IMR-90 (cell line): Measurements from ENCODE around the gene PPARGC1A. TPM values are rescaled to one million over a fixed set of nuclear protein-coding genes. Genes with fewer than 3 reads are reported as not detected.

Experiments used
- ATAC-seq: fragments of 200-7000 bp; cut with Tn5 transposase; 2 replicates; pipeline ENCODE4 v1.9.1; 2020; ENCODE audit warnings: low read depth, mild to moderate bottlenecking, moderate library complexity
- BruUV-seq: library from RNA; stranded (reverse); fragments of 400-500 nt; replicated peaks from 2 replicates; lab custom pipeline; 2021; lab: Mats Ljungman, UMichigan
- CTCF ChIA-PET: fragments of 300-600 bp; formaldehyde crosslinking; extraction: SDS; loops from one replicate; lab custom pipeline; 2021; ENCODE audit warnings: antibody characterized with exemption; lab: Yijun Ruan, JAX
- POLR2A ChIA-PET: fragments of 300-600 bp; sonication (Branson Sonifier 250); formaldehyde crosslinking; loops from one replicate; lab custom pipeline; 2022; ENCODE audit warnings: antibody characterized with exemption; ENCODE audit not compliant: unreplicated experiment; lab: Charles Lee
- DNase-seq: peaks from one replicate; pipeline ENCODE4 v3.0.0; 2013
- H2AFZ ChIP-seq: replicated peaks from 2 replicates; pipeline ENCODE3; 2013; ENCODE audit warnings: low read length, mild to moderate bottlenecking; ENCODE audit not compliant: poor library complexity
- H2AK5ac ChIP-seq: 2 replicates; pipeline ENCODE4 v1.6.1; 2013; ENCODE audit warnings: low read depth, low read length, inconsistent platforms
- H2AK9ac ChIP-seq: replicated peaks from 2 replicates; pipeline ENCODE3; 2013; ENCODE audit warnings: mild to moderate bottlenecking, low read depth, low read length, moderate library complexity; ENCODE audit not compliant: poor library complexity
- H2BK120ac ChIP-seq: 2 replicates; pipeline ENCODE4 v1.6.1; 2013; ENCODE audit warnings: low read depth, low read length, inconsistent platforms
- H2BK15ac ChIP-seq: 3 replicates; pipeline ENCODE4 v1.6.1; 2013; ENCODE audit warnings: low read depth, low read length, inconsistent platforms
- H2BK20ac ChIP-seq: 2 replicates; pipeline ENCODE4 v1.6.1; 2013; ENCODE audit warnings: low read depth, mild to moderate bottlenecking, inconsistent platforms, low read length, moderate library complexity
- H2BK5ac ChIP-seq: 2 replicates; pipeline ENCODE4 v1.6.1; 2013; ENCODE audit warnings: mild to moderate bottlenecking, low read depth, low read length, inconsistent platforms; ENCODE audit not compliant: poor library complexity, severe bottlenecking
- H3K14ac ChIP-seq: replicated peaks from 2 replicates; pipeline ENCODE4 v1.6.1; 2013; ENCODE audit warnings: low read depth, low read length, inconsistent platforms
- H3K18ac ChIP-seq: 2 replicates; pipeline ENCODE4 v1.6.1; 2013; ENCODE audit warnings: low read depth, low read length, control low read depth
- H3K23ac ChIP-seq: 2 replicates; pipeline ENCODE4 v1.6.1; 2013; ENCODE audit warnings: low read depth, low read length, inconsistent platforms
- H3K27ac ChIP-seq: 2 replicates; pipeline ENCODE4 v1.5.1; 2013; ENCODE audit warnings: mild to moderate bottlenecking, control low read depth, low read length; ENCODE audit not compliant: insufficient read depth
- H3K27me3 ChIP-seq: 2 replicates; pipeline ENCODE4 v1.6.1; 2013; ENCODE audit warnings: low read length; ENCODE audit not compliant: control insufficient read depth, insufficient read depth
- H3K36me3 ChIP-seq: 2 replicates; pipeline ENCODE4 v1.6.1; 2013; ENCODE audit warnings: low read length, mixed read lengths; ENCODE audit not compliant: control insufficient read depth, insufficient read depth
- H3K4ac ChIP-seq: 2 replicates; pipeline ENCODE4 v1.6.1; 2013; ENCODE audit warnings: low read depth, low read length, inconsistent platforms
- H3K4me1 ChIP-seq: 2 replicates; pipeline ENCODE4 v1.6.1; 2013; ENCODE audit warnings: low read length, mixed read lengths; ENCODE audit not compliant: control insufficient read depth, insufficient read depth
- H3K4me2 ChIP-seq: 2 replicates; pipeline ENCODE4 v1.6.1; 2013; ENCODE audit warnings: low read depth, mild to moderate bottlenecking, control low read depth, low read length, moderate library complexity
- H3K4me3 ChIP-seq: 2 replicates; pipeline ENCODE4 v1.5.1; 2013; ENCODE audit warnings: low read depth, mild to moderate bottlenecking, control low read depth, low read length, moderate library complexity; ENCODE audit not compliant: insufficient read depth
- H3K56ac ChIP-seq: 2 replicates; pipeline ENCODE4 v1.6.1; 2013; ENCODE audit warnings: low read length, inconsistent platforms; ENCODE audit not compliant: insufficient read depth; ENCODE audit errors: extremely low read depth
- H3K79me1 ChIP-seq, 2 experiments: 2 replicates each; pipeline ENCODE4 v1.6.1; 2013; ENCODE audit warnings: low read length in 2 of 2, inconsistent platforms in 1 of 2, low read depth in 1 of 2
- H3K9ac ChIP-seq: 2 replicates; pipeline ENCODE4 v1.6.1; 2013; ENCODE audit warnings: low read depth, low read length, control low read depth
- H3K9me1 ChIP-seq: 2 replicates; pipeline ENCODE4 v1.6.1; 2013; ENCODE audit warnings: low read length, inconsistent platforms; ENCODE audit not compliant: insufficient read depth
- H3K9me3 ChIP-seq: 2 replicates; pipeline ENCODE4 v1.6.1; 2013; ENCODE audit warnings: low read length; ENCODE audit not compliant: control insufficient read depth, insufficient read depth
- H4K20me1 ChIP-seq: 2 replicates; pipeline ENCODE4 v1.6.1; 2013; ENCODE audit warnings: low read length, inconsistent platforms; ENCODE audit not compliant: insufficient read depth
- H4K5ac ChIP-seq: 2 replicates; pipeline ENCODE4 v1.6.1; 2013; ENCODE audit warnings: mild to moderate bottlenecking, low read depth, low read length, control low read depth
- H4K8ac ChIP-seq, 2 experiments: 2 replicates each; pipeline ENCODE4 v1.6.1; 2013; ENCODE audit warnings: low read depth in 2 of 2, low read length in 2 of 2, control low read depth in 1 of 2, inconsistent platforms in 1 of 2
- H4K91ac ChIP-seq: 2 replicates; pipeline ENCODE4 v1.6.1; 2013; ENCODE audit warnings: low read depth, low read length, inconsistent platforms; ENCODE audit not compliant: insufficient read depth
- CHD1 ChIP-seq: IDR thresholded peaks from 2 replicates; pipeline ENCODE4 v1.6.1; 2012; ENCODE audit warnings: low read depth, low read length, improper control_type of control experiment
- CTCF ChIP-seq: conservative IDR thresholded peaks from 2 replicates; pipeline ENCODE4 v1.5.1; 2012; ENCODE audit warnings: mild to moderate bottlenecking, low read depth, low read length, improper control_type of control experiment
- ELK1 ChIP-seq: fragments of 150-350 bp; IDR thresholded peaks from 2 replicates; pipeline ENCODE4 v1.6.1; 2016; ENCODE audit warnings: low read depth, mild to moderate bottlenecking, low read length, moderate library complexity, borderline replicate concordance
- FOS ChIP-seq: fragments of 150-350 bp; IDR thresholded peaks from 2 replicates; pipeline ENCODE4 v1.6.1; 2016; ENCODE audit warnings: low read depth, low read length
- MAFK ChIP-seq: IDR thresholded peaks from 2 replicates; pipeline ENCODE4 v1.6.1; 2012; ENCODE audit warnings: low read depth, low read length, improper control_type of control experiment
- MAZ ChIP-seq: IDR thresholded peaks from 2 replicates; pipeline ENCODE4 v1.6.1; 2012; ENCODE audit warnings: low read depth, mild to moderate bottlenecking, low read length, improper control_type of control experiment, moderate library complexity, borderline replicate concordance
- NFE2L2 ChIP-seq: fragments of 150-350 bp; IDR thresholded peaks from 2 replicates; pipeline ENCODE4 v1.6.1; 2016; ENCODE audit warnings: low read depth, mild to moderate bottlenecking, low read length
- RAD21 ChIP-seq: IDR thresholded peaks from 2 replicates; pipeline ENCODE4 v1.6.1; 2012; ENCODE audit warnings: low read length, improper control_type of control experiment
- RCOR1 ChIP-seq: IDR thresholded peaks from 2 replicates; pipeline ENCODE4 v1.6.1; 2012; ENCODE audit warnings: mild to moderate bottlenecking, low read length, improper control_type of control experiment; ENCODE audit not compliant: insufficient replicate concordance
- SMC3 ChIP-seq: fragments of 150-350 bp; IDR thresholded peaks from 2 replicates; pipeline ENCODE4 v1.6.1; 2016; ENCODE audit warnings: low read depth, mild to moderate bottlenecking, antibody characterized with exemption, low read length, moderate library complexity
- WGBS, 2 experiments: methylation state at CpG; one replicate each; pipeline versions ENCODE4 v1.1.5 to v1.1.7; 2013; ENCODE audit warnings: missing lambda C conversion rate in 2 of 2; ENCODE audit not compliant: insufficient read length in 1 of 2; ENCODE audit errors: extremely low coverage in 2 of 2; 5-methylcytosine and 5-hydroxymethylcytosine counted together
- dilution Hi-C: fragments of 300-500 bp; cut with HindIII; formaldehyde crosslinking; loops from one replicate; pipeline ENCODE4 v1.14.3; 2018; ENCODE audit warnings: low sequenced_read_pairs; ENCODE audit not compliant: unreplicated experiment
- in situ Hi-C: fragments of 300-500 bp; cut with MboI; formaldehyde crosslinking; loops from 3 replicates; pipeline ENCODE4 v1.14.3; 2019; ENCODE audit warnings: low sequenced_read_pairs, inconsistent platforms, mixed read lengths
- intact Hi-C: fragments of 100-400 bp; cut with micrococcal nuclease; formaldehyde crosslinking; loops from 2 replicates; pipeline ENCODE4 v1.10.0; 2022
- polyA plus RNA-seq, 3 experiments: library from polyadenylated mRNA; depleted of rRNA; stranded (reverse); fragments of >200 nt; gene quantifications; 2 replicates each; pipeline ENCODE4 v1.2.3, GENCODE V29; 2012; ENCODE audit warnings: low replicate concordance in 1 of 3
- total RNA-seq: library from RNA; depleted of rRNA; stranded (reverse); fragments of >200 nt; gene quantifications from 2 replicates; pipeline ENCODE4 v1.2.3, GENCODE V29; 2012

Gene PPARGC1A
- total and polyA plus RNA-seq, 2 of the 4 experiments (the other 2 are of a cell fraction) = under 0.01 to 0.03 TPM

GRCh38 chr4:23923141-23923540, 33.3 kb upstream of the PPARGC1A start:
- H2BK15ac ChIP-seq = no peak overlapping the region
- WGBS, 2 experiments = no CpG with 5 or more reads among the region's 3 CpGs
- H3K4me3 ChIP-seq = no peak overlapping the region
- H3K9me1 ChIP-seq = no peaks in the 10 kb centered on the region
- TF ChIP-seq RCOR1 = no peak
- TF ChIP-seq CHD1 = no peak
- no peak for TF ChIP-seq FOS
- TF ChIP-seq MAFK = no peak
- no peak for TF ChIP-seq CTCF
- TF ChIP-seq RAD21 = no peak
- no peak for TF ChIP-seq MAZ
- no peak for TF ChIP-seq ELK1
- no peak for TF ChIP-seq NFE2L2
- no peak for TF ChIP-seq SMC3
- no peak for DNase-seq
- H3K79me1 ChIP-seq = no peaks in the 10 kb centered on the region
- no peak overlapping the region for H3K18ac ChIP-seq
- H4K20me1 ChIP-seq = no peaks in the 10 kb centered on the region
- no peaks in the 10 kb centered on the region for H3K36me3 ChIP-seq
- H3K4me2 ChIP-seq = no peak overlapping the region
- CTCF ChIA-PET = no interaction called here
- no TSS peak for BruUV-seq
- H2BK5ac ChIP-seq = no peak overlapping the region
- POLR2A ChIA-PET = no interaction called here
- H3K56ac ChIP-seq = no peak overlapping the region
- no peak for ATAC-seq
- no peak overlapping the region for H3K27ac ChIP-seq
- no peak overlapping the region for H2BK20ac ChIP-seq
- H2AK5ac ChIP-seq = no peak overlapping the region
- H3K14ac ChIP-seq = no peak overlapping the region
- intact Hi-C loops = no loop called here
- no peak overlapping the region for H2AK9ac ChIP-seq
- H3K9me3 ChIP-seq = no peaks in the 10 kb centered on the region
- H3K4ac ChIP-seq = no peak overlapping the region
- H2BK120ac ChIP-seq = no peak overlapping the region
- no peaks in the 10 kb centered on the region; the same call in 1 of the 2 replicates for H3K27me3 ChIP-seq
- H4K91ac ChIP-seq = no peak overlapping the region
- in situ Hi-C loops = no loop called here
- no peak overlapping the region for H4K5ac ChIP-seq
- H3K9ac ChIP-seq = no peak overlapping the region
- H2AFZ ChIP-seq = no peak overlapping the region
- H4K8ac ChIP-seq = no peak overlapping the region
- dilution Hi-C loops = no loop called here
- H3K23ac ChIP-seq = no peak overlapping the region
- H3K4me1 ChIP-seq = no peaks in the 10 kb centered on the region
